HG03045 (cell line): ENCODE results near the gene MFAP5.

Experiments used
- ATAC-seq: cut with Tn5 transposase; IDR thresholded peaks from one replicate; pipeline ENCODE4 v1.9.1; 2021; ENCODE audit warnings: mild to moderate bottlenecking, moderate library complexity; ENCODE audit not compliant: unreplicated experiment

Gene MFAP5

GRCh38 chr12:8662593-8662992, at the start of gene MFAP5:
MFAP5 (minus strand) TSS chr12:8662826; CDS start chr12:8662104, 722 bp downstream.
- no peak for ATAC-seq

- no peak for ATAC-seq
These were observed 46.7 kb upstream of the MFAP5 start for GRCh38 chr12:8709124-8709830.

DNA sequence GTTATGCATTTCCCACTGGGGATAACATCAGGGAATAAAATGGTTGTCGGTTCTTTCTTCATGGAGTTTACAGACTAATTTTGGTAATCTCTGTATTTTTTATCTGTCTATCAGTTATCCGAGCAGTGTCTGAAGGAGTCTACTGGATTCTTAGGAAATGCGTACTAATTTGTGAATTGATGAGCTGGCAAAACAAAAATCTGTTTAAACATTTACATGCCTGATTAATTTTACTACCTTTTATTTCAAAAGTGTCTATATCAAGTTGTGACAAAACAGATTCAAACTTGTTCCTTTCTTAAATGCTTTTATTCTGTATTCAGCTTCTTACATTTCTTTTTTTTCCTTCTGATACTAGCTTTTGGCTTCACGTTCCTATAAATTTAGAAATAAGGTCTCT, 39.5 kb upstream of the MFAP5 start:
- no peak for ATAC-seq

- ATAC-seq = no peak
These were observed 38.5 kb upstream of the MFAP5 start for GRCh38 chr12:8701046-8701660.

DNA sequence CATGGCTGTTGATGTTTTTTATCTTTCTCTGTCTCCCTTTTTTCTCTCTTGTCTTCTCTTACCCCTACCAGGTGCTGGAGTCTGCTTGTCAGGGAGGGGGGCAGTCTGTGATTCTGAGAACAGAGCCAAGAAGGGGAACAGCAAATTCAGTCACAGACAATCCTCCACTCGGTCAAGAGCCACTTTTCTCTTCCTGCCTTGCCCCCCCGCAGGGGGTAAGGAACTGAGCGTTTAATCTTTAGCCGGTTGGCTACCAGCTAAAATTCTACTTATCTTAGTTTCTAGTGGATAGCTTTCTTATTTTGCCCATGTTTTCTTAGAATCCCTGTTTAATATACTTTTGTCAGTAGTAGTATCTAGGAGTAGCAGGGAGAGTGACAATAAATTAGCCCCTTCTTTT, 37.1 kb upstream of the MFAP5 start:
- no peak for ATAC-seq

DNA sequence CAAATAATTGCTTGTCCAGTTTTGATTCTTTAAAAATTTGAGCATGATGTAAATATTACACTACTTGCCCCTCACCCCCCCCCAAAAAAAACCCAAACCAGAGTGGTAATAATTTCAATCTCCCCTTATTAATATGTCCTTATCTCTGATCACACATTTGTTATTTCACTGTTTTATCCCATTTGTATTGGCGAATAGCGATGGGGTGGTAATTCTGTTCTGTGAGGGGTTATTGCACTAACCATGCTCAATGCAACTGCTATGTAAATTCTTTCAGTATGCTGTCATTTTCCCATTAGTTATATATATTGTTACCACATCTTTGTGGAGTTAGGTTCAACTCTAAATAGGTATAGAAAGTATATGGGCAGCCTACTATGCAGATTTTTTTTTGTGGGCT, 36.3 kb upstream of the MFAP5 start:
- no peak for ATAC-seq

DNA sequence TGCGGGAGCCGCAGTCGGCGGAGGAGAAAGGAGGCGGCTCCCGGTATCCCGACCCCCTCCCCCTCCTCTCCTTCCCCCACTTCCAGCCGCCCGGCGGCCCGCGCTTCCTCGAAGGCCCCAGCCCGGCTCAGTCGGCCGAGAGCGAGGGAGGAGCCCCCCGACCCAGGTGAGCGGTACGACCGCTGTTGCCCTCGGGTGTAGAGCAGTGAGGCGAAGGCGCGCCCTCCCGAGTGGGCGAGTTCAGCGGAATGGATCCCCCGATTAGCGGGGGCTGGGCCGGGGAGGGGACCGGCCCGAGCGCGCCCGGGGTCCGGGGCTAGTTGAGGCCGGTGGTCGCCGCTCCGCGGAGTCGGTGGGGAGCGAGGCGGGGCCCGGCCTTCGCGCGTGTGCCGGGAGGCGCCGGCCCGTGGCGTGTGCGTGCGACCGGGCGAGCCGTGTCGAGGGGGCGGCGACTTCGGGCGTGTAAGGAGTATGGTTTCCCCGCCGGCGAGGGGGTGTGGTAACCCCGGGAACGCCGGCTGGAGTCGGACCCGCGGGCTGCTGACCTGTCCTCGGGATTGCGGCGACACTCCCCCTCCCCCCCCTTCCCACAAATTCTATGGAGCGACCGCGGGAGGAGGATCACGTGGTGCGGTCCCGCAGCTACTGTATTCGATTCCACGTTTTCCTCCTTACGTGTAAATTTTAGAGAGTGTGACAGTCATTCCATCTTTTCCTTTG, 35.7 kb upstream of the MFAP5 start:
- peak; percentile 33 for ATAC-seq

DNA sequence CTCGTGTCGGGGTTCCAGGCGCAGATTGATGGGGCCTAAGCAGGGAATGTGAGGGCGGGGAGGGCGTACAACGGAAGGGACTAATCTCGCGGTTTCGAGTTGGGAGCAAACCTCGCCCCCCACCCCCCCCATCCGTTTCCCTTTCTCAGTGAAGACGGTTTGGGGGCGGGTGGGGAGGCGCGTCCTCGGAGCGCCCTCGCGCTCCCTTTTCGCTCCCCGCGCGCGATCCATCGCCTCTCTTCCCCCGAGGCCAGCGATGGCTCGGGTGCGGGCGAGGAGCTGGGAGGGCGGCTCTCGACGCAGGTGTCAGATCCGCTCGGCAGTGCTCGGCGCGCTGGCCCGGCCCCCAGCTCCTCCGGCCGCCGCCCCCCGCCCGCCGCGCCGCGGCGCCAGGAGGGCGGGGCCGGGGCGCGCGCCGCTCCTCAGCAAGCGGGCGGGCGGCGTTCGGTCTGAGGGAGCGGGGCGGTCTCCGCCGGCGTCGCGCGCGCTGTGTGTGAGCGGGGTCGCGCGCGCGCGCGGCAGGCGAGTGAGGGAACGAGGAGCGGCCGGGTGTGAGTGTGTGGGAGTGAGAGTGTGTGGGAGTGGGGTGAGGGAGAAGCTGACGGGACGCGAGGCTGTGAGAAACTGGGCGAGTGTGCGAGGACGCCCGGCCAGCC, 35.0 kb upstream of the MFAP5 start, which contains the start of gene RIMKLB:
RIMKLB (plus strand) TSS at position 516 of the 656 bp plus-strand sequence. CDS start 15,876 bp downstream, outside the sequence.
- peak; percentile 85 for ATAC-seq

- peak; percentile 25 for ATAC-seq
These were observed 34.5 kb upstream of the MFAP5 start for GRCh38 chr12:8697120-8697475.

- no peak for ATAC-seq
These were observed 33.9 kb upstream of the MFAP5 start for GRCh38 chr12:8696442-8697090.

DNA sequence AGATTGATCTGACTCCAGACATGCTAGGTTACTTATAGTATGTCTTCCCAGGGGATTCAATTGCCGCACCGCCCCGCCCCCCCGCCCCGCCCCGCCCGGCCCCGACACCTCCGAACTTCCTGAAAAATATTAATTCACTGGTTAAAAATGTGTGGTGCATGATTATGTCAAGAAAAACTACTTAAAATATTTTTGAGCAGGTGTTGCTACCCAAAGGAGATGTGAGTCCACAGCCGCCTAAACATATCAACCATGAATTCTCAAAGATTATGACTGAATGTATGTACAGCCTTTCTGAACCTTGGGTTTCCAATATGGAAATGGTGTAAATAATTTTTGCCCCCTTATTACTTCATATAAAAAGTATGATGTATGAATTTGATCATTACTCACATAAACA, 32.5 kb upstream of the MFAP5 start:
- ATAC-seq = no peak

GRCh38 chr12:8692573-8692972, 29.9 kb upstream of the MFAP5 start:
- ATAC-seq = no peak

DNA sequence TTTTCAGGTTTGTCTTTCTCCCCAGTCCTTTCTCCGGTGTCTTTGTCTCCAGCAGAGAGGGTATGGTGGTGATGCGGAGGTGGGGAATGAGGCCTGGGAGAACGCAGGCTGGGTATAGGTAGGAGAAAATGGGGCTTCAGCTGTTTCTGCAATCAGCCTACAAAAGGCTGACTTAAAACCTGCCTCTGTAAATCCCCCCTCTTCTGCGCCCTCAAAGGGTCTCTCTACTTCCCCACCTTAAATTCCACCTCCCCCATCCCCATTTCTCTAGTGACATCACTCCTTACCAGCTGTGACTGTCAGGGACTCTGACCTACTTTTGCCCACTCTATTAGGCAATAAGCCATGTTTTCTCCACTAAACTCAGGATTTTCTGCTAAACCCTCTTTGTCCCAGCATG, 27.1 kb upstream of the MFAP5 start:
- no peak for ATAC-seq

GRCh38 chr12:8687846-8688601, 25.4 kb upstream of the MFAP5 start:
- ATAC-seq = no peak

DNA sequence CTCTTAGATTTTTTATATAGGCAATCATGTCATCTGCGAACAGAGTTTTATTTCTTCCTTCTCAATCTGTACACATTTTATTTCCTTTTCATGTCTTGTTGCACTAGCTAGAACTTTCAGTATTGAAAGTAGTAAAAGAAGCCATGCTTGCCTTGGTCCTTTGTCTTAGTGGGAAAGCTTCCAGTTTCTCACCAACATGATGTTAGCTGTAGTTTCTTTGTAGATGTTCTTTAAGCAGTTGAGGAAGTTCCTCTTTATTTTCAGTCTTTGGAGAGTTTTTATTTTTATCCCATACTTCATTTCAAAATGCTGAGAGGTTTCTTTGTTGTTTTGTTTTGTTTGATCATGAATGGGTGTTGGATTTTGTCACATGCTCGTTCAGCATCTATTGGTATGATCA, 22.4 kb upstream of the MFAP5 start:
- ATAC-seq = no peak

DNA sequence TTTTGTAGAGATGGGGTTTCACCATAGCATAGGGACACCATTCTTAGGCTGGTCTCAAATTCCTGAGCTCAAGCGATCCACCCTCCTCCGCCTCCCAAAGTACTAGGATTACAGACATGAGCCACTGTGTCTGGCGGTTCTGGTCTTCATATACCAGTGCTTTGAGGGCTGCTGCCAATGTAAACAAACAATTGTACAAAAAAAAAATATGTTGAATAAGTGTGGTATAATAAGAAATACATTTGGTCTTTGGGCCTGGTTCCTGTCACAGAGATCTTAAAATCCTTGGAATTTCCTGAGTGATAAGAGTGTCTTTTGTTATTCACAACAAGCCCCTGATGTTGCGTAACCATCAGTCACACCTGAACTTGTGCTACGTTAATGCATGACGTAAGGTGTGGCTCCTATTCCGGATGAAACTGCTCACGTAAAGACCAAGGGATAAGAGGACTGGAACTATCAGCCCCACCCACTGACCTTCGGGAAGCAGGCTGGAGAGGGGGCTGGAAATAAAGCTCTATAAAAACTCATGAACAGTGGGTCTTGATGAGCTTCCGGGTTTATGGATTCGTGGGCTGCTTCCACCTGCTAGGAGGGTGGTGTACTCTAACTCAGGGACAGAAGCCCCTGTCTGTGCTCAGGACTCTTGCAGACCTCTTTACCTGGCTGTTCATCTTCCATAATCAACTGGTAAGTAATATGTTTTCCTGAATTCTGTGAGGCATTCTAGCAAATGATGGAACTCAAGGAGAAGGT, 18.7 kb upstream of the MFAP5 start:
- ATAC-seq = no peak

- no peak for ATAC-seq
These were observed 17.9 kb upstream of the MFAP5 start for GRCh38 chr12:8680533-8680932.

GRCh38 chr12:8678661-8679111, 16.1 kb upstream of the MFAP5 start:
- no peak for ATAC-seq

DNA sequence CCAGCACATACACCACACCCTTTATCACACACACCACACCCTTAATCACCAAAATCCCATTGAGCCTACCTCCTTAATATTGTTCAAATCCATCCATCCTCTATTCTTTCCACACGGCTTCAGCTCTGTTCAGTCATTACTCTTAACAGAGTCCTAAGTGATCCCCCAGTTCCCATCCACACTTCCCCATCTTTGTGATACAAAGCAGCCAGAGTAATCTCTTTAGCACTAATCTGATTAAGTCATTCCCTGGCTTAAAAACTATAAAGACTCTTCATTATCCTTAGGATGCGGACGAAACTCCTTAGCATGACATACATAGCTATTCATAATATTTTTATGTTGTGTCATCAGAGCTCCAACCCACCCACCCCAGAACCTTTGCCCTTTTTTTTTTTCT, 14.7 kb upstream of the MFAP5 start:
- ATAC-seq = no peak

DNA sequence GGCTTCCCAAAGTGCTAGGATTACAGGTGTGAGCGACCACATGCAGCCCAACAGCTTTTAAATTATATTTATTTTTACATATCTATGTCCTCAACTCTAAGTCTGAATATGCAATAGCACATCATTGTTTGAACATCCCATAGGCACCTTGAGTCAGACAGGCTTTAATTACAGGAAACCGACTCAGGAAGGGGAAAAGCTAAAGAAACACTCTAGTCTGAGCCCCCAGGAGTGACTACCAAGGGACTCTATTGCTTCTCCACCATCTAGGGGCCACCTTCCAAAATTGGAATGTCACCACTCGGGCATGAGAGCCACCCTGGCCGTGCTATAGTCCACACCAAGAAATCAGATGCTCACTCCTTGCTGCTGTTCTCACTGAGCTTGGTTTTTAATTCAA, 14.0 kb upstream of the MFAP5 start:
- no peak for ATAC-seq
